Measurements from ENCODE around the gene COX14. TPM values are rescaled to one million over a fixed set of nuclear protein-coding genes. Genes with fewer than 3 reads are reported as not detected.
A peak's percentile ranks its signal among the peaks of the same experiment; 100 is the strongest.

Gene COX14
- total RNA-seq, 1 experiment from 2014 or later, result 31.9 TPM

- no peaks in the 10 kb centered on the region; the same call in 1 of the 2 replicates for H3K4me1 ChIP-seq (ENCODE audit: insufficient read depth, low read length)
- TF ChIP-seq CTCF (conservative IDR thresholded peaks at IDR 0.05), result no peak
- H3K4me3 Mint-ChIP-seq, result no peak overlapping the region
- peak overlapping the region; percentile 40; the same call in 1 of the 2 replicates for H3K14ac ChIP-seq (ENCODE audit: insufficient read depth, low read length)
- no peak overlapping the region for H3K56ac ChIP-seq (ENCODE audit: insufficient read length, low read depth, low read length)
- H2BK12ac ChIP-seq (ENCODE audit: insufficient read length, low read depth, low read length), result peak overlapping the region; percentile 8
- peaks cover 7 to 11% of the 10 kb centered on the region in 2 experiments for H3K4me1 Mint-ChIP-seq
- H3K9ac ChIP-seq (ENCODE audit: extremely low read depth, insufficient read length, low read length), result no peak overlapping the region
- H2BK120ac ChIP-seq (ENCODE audit: low read depth, low read length, poor library complexity, severe bottlenecking), result no peak overlapping the region
- H4K5ac ChIP-seq (ENCODE audit: insufficient read length, low read depth, low read length), result no peak overlapping the region
- peak overlapping the region; percentile 4 for H4K8ac ChIP-seq (replicated peaks; ENCODE audit: insufficient read length, low read depth, low read length)
- no peaks in the 10 kb centered on the region for H3K36me3 Mint-ChIP-seq (ENCODE audit: insufficient read depth in 1 of 3, low read depth in 3 of 3)
- no peak overlapping the region for H2BK15ac ChIP-seq (ENCODE audit: low read depth, low read length)
- H4K20me1 ChIP-seq (ENCODE audit: control insufficient read depth, insufficient read depth, insufficient read length), result no peaks in the 10 kb centered on the region
- no peak overlapping the region for H2BK20ac ChIP-seq (ENCODE audit: low read depth, low read length, poor library complexity, severe bottlenecking)
- H3K9me3 ChIP-seq (ENCODE audit: control insufficient read depth, low read depth, low read length), result no peaks in the 10 kb centered on the region
- H2BK5ac ChIP-seq (ENCODE audit: insufficient read length, low read length), result no peak overlapping the region
- H3K27ac ChIP-seq (ENCODE audit: insufficient read length, low read depth, low read length), result no peak overlapping the region
- H3K23me2 ChIP-seq (ENCODE audit: insufficient read length, low read depth, low read length, poor library complexity, severe bottlenecking), result no peaks in the 10 kb centered on the region
- no peak overlapping the region for H3K4me2 ChIP-seq (ENCODE audit: insufficient read depth, insufficient read length, low read length)
- DNase-seq, result no peak
- H3K23ac ChIP-seq (ENCODE audit: insufficient read length, low read depth, low read length), result no peak overlapping the region
- no peak overlapping the region for H3K4ac ChIP-seq (ENCODE audit: low read depth, low read length)
- no peaks in the 10 kb centered on the region; the same call in 1 of the 2 replicates for H3K27me3 ChIP-seq (ENCODE audit: insufficient read depth, low read length)
- peaks cover 36% of the 10 kb centered on the region for H3K27me3 Mint-ChIP-seq (ENCODE audit: low read depth)
- H3T11ph ChIP-seq (ENCODE audit: low read length), result no peak overlapping the region
- H2AFZ ChIP-seq (ENCODE audit: low read length), result no peak overlapping the region
- no peak overlapping the region for H3K27ac Mint-ChIP-seq
- no peaks in the 10 kb centered on the region for H3K79me1 ChIP-seq (ENCODE audit: insufficient read depth, low read depth, low read length, poor library complexity, severe bottlenecking)
- no peak overlapping the region for H2AK5ac ChIP-seq (ENCODE audit: insufficient read length, low read length)
- no peak overlapping the region for H4K91ac ChIP-seq (ENCODE audit: insufficient read length, low read depth, low read length)
- no peaks in the 10 kb centered on the region for H3K9me3 Mint-ChIP-seq
- H3K18ac ChIP-seq (ENCODE audit: insufficient read length, low read depth, low read length), result peak overlapping the region; percentile 21
- H3K79me2 ChIP-seq (ENCODE audit: insufficient read depth, low read length), result no peaks in the 10 kb centered on the region
- WGBS (ENCODE audit: extremely low coverage, insufficient read length, low lambda C conversion rate), result no CpG with 5 or more reads among the region's 3 CpGs
Observed at GRCh38 chr12:50065726-50066310, 46.2 kb upstream of the COX14 start.

Measured in H9 (cell line).